Stimulated activated CD8-positive, alpha-beta memory T cell treated with anti-CD3 and anti-CD28 coated beads, Interleukin-12 subunit alpha, Interleukin-12 subunit beta, amount 100 ng/mL, for 1 hour (primary cell): ENCODE measurements around the gene SFXN4.
"Not testable (repeated sequence)": the region's sequence is repeated elsewhere in the genome, so short reads cannot be mapped to it uniquely, and the experiment has no call there.

Experiments used
- DNase-seq: peaks from one replicate; pipeline ENCODE4 v3.0.0-alpha.2; 2020; ENCODE audit warnings: low read depth

SFXN4 gene

GRCh38 chr10:119143657-119144056 lies 21.9 kb downstream of the SFXN4 start:
- no peak for DNase-seq

- DNase-seq, result no peak
These were observed 24.8 kb downstream of the SFXN4 start for GRCh38 chr10:119140603-119141245.

DNA sequence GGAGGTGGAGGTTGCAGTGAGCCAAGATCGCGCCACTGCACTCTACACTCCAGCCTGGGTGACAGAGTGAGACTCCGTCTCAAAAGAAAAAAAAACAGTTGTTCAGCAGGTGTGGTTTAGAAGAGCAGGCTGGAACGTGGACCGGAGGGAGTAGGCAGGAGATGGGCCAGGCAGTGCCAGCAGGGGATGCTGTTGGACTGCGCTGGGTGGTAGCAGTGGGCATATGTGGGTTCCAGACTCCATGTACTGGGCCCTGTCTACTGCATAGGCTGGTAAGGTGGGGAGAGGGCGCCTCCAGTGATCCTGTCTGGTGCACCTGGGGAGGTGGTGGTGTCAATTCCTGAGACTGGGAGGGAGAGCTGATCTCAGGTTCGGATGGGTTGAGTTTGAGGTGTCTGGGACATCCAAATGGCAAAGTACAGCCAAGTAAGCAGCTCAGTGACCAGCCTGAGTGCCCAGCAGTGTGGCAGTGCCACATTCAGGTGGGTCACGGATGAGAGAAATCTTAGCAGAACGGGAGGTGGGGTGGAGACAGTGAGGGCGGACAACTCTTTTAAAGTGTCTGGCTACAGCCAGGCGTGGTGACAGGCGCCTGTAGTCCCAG lies 25.9 kb downstream of the SFXN4 start:
- peak; percentile 27 for DNase-seq

- no peak for DNase-seq
These were observed 26.9 kb downstream of the SFXN4 start for GRCh38 chr10:119138346-119139306.

DNA sequence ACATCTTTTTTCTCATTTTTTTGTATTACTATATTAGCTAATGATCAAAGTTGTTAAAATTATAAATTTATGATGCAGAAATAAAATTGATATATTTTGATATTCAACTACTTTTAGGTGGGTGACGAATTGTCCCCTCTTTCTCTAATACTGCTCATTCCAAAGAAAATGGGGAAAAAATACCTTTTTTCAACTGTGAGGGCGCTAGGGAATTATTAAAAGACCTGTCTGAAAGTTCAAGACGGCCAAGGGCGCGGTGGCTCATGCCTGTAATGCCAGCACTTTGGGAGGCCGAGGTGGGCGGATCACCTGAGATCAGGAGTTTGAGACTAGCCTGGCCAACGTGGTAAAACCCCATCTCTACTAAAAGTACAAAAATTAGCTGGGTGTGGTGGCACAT lies 27.6 kb downstream of the SFXN4 start:
- not testable (repeated sequence) for DNase-seq

- no peak for DNase-seq
These were observed 29.4 kb downstream of the SFXN4 start for GRCh38 chr10:119136084-119136483.

DNA sequence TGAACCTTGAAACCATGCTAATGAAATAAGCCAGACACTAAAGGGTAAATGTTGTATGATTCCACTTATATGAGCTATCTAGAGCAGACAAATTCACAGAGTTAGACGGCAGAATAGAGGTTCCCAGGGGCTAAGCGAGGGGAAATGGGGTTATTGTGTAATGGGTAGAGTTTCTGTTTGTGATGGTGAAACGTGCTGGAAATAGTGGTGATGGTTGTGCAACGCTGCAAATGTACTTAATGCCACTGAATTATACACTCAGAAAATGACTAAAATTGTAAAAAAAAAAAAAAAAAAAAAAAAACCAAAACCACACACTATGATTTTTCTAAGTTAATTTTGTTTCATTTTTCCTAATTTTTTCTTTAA lies 30.0 kb downstream of the SFXN4 start:
- no peak for DNase-seq

DNA sequence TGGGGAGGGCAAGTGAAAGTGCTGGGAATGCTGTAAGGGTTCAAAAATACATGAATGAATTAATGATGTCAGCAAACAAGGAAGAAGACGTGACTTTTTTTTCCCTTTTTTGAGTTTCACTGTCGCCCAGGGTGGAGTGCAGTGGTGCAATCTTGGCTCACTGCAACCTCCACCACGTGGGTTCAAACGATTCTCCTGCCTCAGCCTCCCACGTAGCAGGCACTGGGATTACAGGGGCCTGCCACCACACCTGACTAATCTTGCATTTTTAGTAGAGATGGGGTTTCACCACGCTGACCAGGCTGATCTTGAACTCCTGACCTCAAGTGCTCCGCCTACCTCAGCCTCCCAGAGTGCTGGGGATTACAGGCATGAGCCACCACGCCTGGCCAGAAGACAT lies 31.6 kb downstream of the SFXN4 start:
- no peak for DNase-seq

DNA sequence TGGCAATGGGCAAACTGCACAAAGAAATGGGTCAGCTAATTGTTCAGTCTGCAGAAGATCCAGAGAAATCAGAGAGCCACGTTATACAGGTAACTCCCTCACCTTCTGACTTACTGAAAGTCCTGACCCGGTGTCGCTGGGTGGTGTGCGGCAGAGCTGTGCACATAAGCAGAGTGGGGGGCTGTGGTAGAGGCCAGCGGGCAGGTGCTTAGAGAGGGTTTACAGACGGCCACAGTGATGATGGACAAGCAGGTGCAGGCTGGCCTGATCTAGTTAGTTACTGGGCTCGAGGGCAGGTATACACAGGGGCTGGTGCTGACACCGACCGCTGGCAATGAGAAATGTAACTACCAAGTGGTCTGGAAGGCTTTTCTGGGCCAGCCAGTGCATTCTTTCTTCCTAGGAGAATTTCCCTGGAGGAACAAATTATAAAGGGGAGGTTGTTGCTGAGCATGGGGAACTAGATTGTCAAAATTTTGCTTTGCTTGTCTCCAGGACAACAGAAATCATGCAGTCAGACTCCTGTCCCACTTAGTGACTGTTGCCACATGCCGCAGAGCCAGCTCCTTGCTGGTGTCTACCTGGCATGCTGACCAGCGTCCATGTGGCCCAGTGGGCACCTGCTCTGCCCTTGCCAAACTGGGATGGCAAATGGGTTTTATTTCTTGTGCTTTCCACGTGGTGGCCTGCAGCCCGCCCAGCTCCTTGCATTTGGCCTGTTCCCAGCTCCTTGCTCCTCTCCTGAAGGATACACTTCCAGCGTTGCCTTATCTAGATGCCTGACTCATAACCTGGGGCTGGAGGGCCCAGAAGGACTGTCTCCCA lies 32.8 kb downstream of the SFXN4 start:
- no peak for DNase-seq

GRCh38 chr10:119131512-119132240 lies 33.8 kb downstream of the SFXN4 start:
- DNase-seq, result no peak

DNA sequence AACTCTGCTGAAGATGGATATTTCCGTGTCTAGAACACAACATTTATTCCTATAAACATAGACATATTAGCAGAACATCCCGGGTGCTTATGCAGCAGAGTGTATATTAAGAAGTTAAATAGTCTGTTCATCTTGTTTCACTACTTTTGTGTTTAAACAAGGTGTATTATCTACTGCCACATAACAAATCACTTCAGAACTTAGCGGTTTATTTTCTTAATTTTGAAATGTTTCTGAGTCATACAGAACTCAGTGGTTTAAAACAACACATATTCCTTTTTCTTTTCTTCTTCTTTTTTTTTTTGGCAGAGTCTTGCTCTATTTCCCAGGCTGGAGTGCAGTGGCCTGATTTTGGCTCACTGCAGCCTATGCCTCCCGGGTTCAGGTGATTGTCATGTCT lies 35.8 kb downstream of the SFXN4 start:
- no peak for DNase-seq

- no peak for DNase-seq
These were observed 39.6 kb downstream of the SFXN4 start for GRCh38 chr10:119125942-119126341.

- DNase-seq, result no peak
These were observed 44.6 kb downstream of the SFXN4 start for GRCh38 chr10:119120875-119121274.

- no peak for DNase-seq
These were observed 45.1 kb downstream of the SFXN4 start for GRCh38 chr10:119120413-119120867.

GRCh38 chr10:119119400-119119799 lies 46.1 kb downstream of the SFXN4 start:
- DNase-seq, result no peak

DNA sequence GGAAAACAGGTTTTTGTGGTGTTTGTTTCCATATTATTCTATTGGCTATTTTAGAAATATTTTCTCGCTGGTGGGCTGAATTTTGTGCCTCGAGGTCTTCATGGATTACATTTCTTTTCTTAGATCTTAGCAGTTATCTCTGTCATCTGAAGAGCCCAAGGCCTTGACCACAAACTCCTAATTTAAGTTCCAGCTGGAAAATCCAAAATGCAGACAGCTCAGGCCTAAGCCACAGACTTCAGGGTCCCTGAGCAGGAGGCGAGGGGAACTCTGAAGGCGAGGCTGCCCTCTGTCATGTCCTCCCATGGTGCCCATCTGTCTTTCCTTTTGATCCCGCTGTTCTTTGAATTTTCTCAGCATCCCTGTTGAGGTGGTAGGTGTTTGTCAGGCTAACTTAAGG lies 47.3 kb downstream of the SFXN4 start:
- DNase-seq, result no peak

- DNase-seq, result no peak
These were observed 49.1 kb downstream of the SFXN4 start for GRCh38 chr10:119116326-119116951.

DNA sequence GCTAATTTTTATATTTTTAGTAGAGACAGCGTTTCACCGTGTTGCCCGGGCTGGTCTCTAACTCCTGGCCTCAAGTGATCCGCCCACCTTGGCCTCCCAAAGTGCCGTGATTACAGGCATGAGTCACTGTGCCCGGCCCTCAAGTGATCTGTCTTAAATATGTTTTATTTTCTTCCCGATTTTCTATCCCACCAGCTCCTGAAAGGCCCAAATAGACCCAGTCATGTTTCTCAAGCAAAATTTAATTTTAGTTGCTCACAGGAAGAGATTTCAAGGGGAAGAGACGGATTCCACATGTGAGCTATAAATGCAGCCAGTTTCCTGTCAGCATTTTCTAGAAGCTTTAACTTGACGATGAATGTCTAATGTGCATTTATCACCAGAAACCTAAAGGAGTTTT lies 49.6 kb downstream of the SFXN4 start:
- no peak for DNase-seq

DNA sequence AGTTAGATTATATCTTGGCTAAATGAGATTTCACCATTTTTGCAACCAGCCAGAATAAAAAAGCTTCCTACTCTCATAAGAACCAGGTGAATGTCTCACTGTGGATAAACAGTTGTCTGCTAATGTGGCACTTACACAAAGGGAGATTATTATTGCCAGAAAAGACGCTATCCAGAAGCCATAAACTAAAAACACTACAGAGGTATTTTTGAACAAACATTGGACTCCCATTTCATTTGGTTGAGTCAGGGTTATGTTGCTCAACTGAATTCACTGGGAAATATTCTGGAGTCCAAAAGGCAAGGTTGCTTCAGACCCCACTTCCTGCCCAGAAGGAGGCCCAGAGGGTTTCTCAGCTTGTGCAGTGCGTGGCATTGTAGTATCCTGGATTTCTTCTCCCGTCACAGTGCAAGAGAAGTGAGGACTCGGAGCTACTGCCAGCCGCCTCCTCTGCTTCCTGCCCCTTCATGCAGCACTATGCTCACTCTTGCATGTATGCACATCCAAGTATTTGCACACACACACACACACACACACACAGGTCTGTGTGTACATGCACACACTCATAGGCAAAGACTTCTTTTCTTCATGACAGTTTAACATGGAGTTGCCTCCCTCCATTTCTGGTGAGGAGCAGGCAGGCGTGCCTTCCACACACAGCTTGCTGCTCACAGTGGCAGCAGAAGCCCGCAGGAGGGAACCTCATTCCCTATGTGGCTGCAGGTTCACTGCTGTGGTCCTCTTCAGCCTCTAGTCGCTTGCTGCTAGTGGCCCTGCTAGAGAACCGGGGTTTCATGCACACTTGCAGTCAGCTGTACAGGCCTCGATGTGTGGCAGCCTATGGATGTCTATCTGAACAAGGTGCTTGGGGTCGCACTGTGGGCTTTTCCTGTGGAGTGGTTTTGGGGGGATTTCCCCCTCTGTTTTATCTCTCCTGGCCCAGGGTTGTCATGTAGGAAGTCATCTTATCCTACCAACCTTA lies 51.5 kb downstream of the SFXN4 start:
- no peak for DNase-seq

- no peak for DNase-seq
These were observed 53.5 kb downstream of the SFXN4 start for GRCh38 chr10:119112056-119112455.
